HG03159 (cell line): Measurements from ENCODE around the gene RNF144A.
"Not testable (repeated sequence)": the region's sequence is repeated elsewhere in the genome, so short reads cannot be mapped to it uniquely, and the experiment has no call there.

ENCODE experiments used
- ATAC-seq: cut with Tn5 transposase; IDR thresholded peaks from one replicate; pipeline ENCODE4 v1.9.1; 2021; ENCODE audit warnings: mild to moderate bottlenecking, moderate library complexity; ENCODE audit not compliant: unreplicated experiment

The RNF144A gene

GRCh38 chr2:6995391-6996097, 78.3 kb downstream of the RNF144A start:
- no peak for ATAC-seq

- ATAC-seq, result peak; percentile 74
Observed at GRCh38 chr2:6999211-6999877, 82.1 kb downstream of the RNF144A start.

- not testable (repeated sequence) for ATAC-seq
Observed at GRCh38 chr2:7001395-7001794, 84.2 kb downstream of the RNF144A start.

GRCh38 chr2:7003895-7004294, 86.7 kb downstream of the RNF144A start:
- ATAC-seq, result no peak

GRCh38 chr2:7004636-7005035, 87.4 kb downstream of the RNF144A start:
- no peak for ATAC-seq

GRCh38 chr2:7007488-7007845, 90.3 kb downstream of the RNF144A start:
- ATAC-seq, result no peak

- no peak for ATAC-seq
Observed at GRCh38 chr2:7007846-7008741, 90.9 kb downstream of the RNF144A start.

GRCh38 chr2:7009207-7009911, 92.1 kb downstream of the RNF144A start:
- ATAC-seq, result no peak

- no peak for ATAC-seq
Observed at GRCh38 chr2:7010391-7011054, 93.3 kb downstream of the RNF144A start.

GRCh38 chr2:7011356-7012083, 94.3 kb downstream of the RNF144A start:
- no peak for ATAC-seq

- no peak for ATAC-seq
Observed at GRCh38 chr2:7012141-7012764, 95.0 kb downstream of the RNF144A start.

GRCh38 chr2:7013471-7014160, 96.4 kb downstream of the RNF144A start:
- no peak for ATAC-seq

- peak; percentile 77 for ATAC-seq
Observed at GRCh38 chr2:7014174-7014640, 97.0 kb downstream of the RNF144A start.

GRCh38 chr2:7015007-7015950, 98.1 kb downstream of the RNF144A start:
- ATAC-seq, result no peak

GRCh38 chr2:7016148-7016547, 98.9 kb downstream of the RNF144A start:
- no peak for ATAC-seq

GRCh38 chr2:7016601-7017211, 99.5 kb downstream of the RNF144A start:
- no peak for ATAC-seq

- ATAC-seq, result no peak
Observed at GRCh38 chr2:7017671-7018281, 100.6 kb downstream of the RNF144A start.
